Measurements from ENCODE around the gene YY1.

GRCh38 chr14:100221533-100222223, 17.3 kb upstream of the YY1 start:
- TF ChIP-seq, protein P1, sequence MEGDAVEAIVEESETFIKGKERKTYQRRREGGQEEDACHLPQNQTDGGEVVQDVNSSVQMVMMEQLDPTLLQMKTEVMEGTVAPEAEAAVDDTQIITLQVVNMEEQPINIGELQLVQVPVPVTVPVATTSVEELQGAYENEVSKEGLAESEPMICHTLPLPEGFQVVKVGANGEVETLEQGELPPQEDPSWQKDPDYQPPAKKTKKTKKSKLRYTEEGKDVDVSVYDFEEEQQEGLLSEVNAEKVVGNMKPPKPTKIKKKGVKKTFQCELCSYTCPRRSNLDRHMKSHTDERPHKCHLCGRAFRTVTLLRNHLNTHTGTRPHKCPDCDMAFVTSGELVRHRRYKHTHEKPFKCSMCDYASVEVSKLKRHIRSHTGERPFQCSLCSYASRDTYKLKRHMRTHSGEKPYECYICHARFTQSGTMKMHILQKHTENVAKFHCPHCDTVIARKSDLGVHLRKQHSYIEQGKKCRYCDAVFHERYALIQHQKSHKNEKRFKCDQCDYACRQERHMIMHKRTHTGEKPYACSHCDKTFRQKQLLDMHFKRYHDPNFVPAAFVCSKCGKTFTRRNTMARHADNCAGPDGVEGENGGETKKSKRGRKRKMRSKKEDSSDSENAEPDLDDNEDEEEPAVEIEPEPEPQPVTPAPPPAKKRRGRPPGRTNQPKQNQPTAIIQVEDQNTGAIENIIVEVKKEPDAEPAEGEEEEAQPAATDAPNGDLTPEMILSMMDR (IDR thresholded peaks at IDR 0.05 in 2 of 3, conservative IDR thresholded peaks at IDR 0.05 in 1 of 3; ENCODE audit: insufficient read depth in 2 of 3, low read depth in 1 of 3, low read length in 3 of 3): no peak
- no peak for TF ChIP-seq EGR1 (conservative IDR thresholded peaks at IDR 0.05)
- no peak for TF ChIP-seq HCFC1 (IDR thresholded peaks at IDR 0.05; ENCODE audit: low read depth, low read length)
- no peak for TF ChIP-seq ZKSCAN1 (IDR thresholded peaks at IDR 0.05; ENCODE audit: low read depth, low read length)
- TF ChIP-seq ZBTB26 (CRISPR knock-in tag; IDR thresholded peaks at IDR 0.05): no peak
- no peak for TF ChIP-seq EZH2 (IDR thresholded peaks at IDR 0.05; ENCODE audit: borderline replicate concordance, low read depth, low read length)
- TF ChIP-seq POLR2A (conservative IDR thresholded peaks at IDR 0.05): 0 out of 2 replicates have a peak, but pooled peaks have one; percentile 36
- TF ChIP-seq FOXJ3 (CRISPR knock-in tag; IDR thresholded peaks at IDR 0.05): no peak
- no peak for TF ChIP-seq ZNF23 (CRISPR knock-in tag; IDR thresholded peaks at IDR 0.05)
- TF ChIP-seq PREB (CRISPR knock-in tag; IDR thresholded peaks at IDR 0.05): no peak
- no peak for TF ChIP-seq HIVEP1 (CRISPR knock-in tag; IDR thresholded peaks at IDR 0.05)
- no peak for TF ChIP-seq CBX5 (IDR thresholded peaks at IDR 0.05; ENCODE audit: borderline replicate concordance, low read depth)
- no peak for TF ChIP-seq USF2 (CRISPR knock-in tag; IDR thresholded peaks at IDR 0.05)
